KOPT-K1 (cell line): Measurements from ENCODE around the gene IL1R1.
"Not testable (repeated sequence)": the region's sequence is repeated elsewhere in the genome, so short reads cannot be mapped to it uniquely, and the experiment has no call there.

Source experiments
- H3K27ac ChIP-seq: fragments of 200-600 bp; sonication (generic); 2 replicates; pipeline ENCODE4 v1.5.1; 2016; ENCODE audit warnings: antibody characterized with exemption, mild to moderate bottlenecking, low read depth, low read length; ENCODE audit not compliant: poor library complexity, severe bottlenecking
- H3K36me3 ChIP-seq: fragments of 200-600 bp; sonication (generic); 2 replicates; pipeline ENCODE4 v1.5.1; 2017; ENCODE audit warnings: antibody characterized with exemption, mild to moderate bottlenecking, low read length, moderate library complexity; ENCODE audit not compliant: insufficient read depth
- H3K9me3 ChIP-seq: fragments of 200-600 bp; sonication (generic); 2 replicates; pipeline ENCODE4 v1.5.1; 2017; ENCODE audit warnings: antibody characterized with exemption, low read length, mild to moderate bottlenecking; ENCODE audit not compliant: insufficient read depth, poor library complexity, severe bottlenecking

Gene IL1R1

GRCh38 chr2:102120261-102120660 lies 22.3 kb upstream of the IL1R1 start:
- Histone ChIP-seq H3K27ac (no peak overlapping the region), H3K36me3 (no peaks in the 10 kb centered on the region), H3K9me3 (no peaks in the 10 kb centered on the region)

- Histone ChIP-seq H3K36me3 (no peaks in the 10 kb centered on the region), H3K9me3 (no peaks in the 10 kb centered on the region), H3K27ac (no peak overlapping the region)
Measured at GRCh38 chr2:102120701-102121159, 21.8 kb upstream of the IL1R1 start.

GRCh38 chr2:102122115-102122514 lies 20.4 kb upstream of the IL1R1 start:
- no peaks in the 10 kb centered on the region for H3K36me3 ChIP-seq
- no peaks in the 10 kb centered on the region for H3K9me3 ChIP-seq
- H3K27ac ChIP-seq, result no peak overlapping the region

GRCh38 chr2:102122909-102123308 lies 19.6 kb upstream of the IL1R1 start:
- no peaks in the 10 kb centered on the region for H3K36me3 ChIP-seq
- H3K27ac ChIP-seq, result no peak overlapping the region
- H3K9me3 ChIP-seq, result no peaks in the 10 kb centered on the region

- H3K9me3 ChIP-seq, H3K27ac ChIP-seq, H3K36me3 ChIP-seq: not testable (repeated sequence)
Measured at GRCh38 chr2:102124421-102124820, 18.1 kb upstream of the IL1R1 start.

- H3K27ac ChIP-seq, result no peak overlapping the region
- no peaks in the 10 kb centered on the region for H3K36me3 ChIP-seq
- no peaks in the 10 kb centered on the region for H3K9me3 ChIP-seq
Measured at GRCh38 chr2:102126169-102126568, 16.4 kb upstream of the IL1R1 start.

GRCh38 chr2:102126660-102127059 lies 15.9 kb upstream of the IL1R1 start:
- Histone ChIP-seq H3K36me3 (no peaks in the 10 kb centered on the region), H3K9me3 (no peaks in the 10 kb centered on the region), H3K27ac (no peak overlapping the region)

GRCh38 chr2:102129082-102129481 lies 13.5 kb upstream of the IL1R1 start:
- Histone ChIP-seq H3K27ac (no peak overlapping the region), H3K9me3 (no peaks in the 10 kb centered on the region), H3K36me3 (no peaks in the 10 kb centered on the region)

GRCh38 chr2:102129951-102130646 lies 12.4 kb upstream of the IL1R1 start:
- Histone ChIP-seq H3K36me3 (no peaks in the 10 kb centered on the region), H3K9me3 (no peaks in the 10 kb centered on the region), H3K27ac (no peak overlapping the region)

- Histone ChIP-seq H3K27ac (no peak overlapping the region), H3K9me3 (no peaks in the 10 kb centered on the region), H3K36me3 (no peaks in the 10 kb centered on the region)
Measured at GRCh38 chr2:102130647-102130991, 11.9 kb upstream of the IL1R1 start.

GRCh38 chr2:102131564-102131963 lies 11.0 kb upstream of the IL1R1 start:
- Histone ChIP-seq H3K9me3 (no peaks in the 10 kb centered on the region), H3K36me3 (no peaks in the 10 kb centered on the region), H3K27ac (no peak overlapping the region)

- Histone ChIP-seq H3K9me3 (no peaks in the 10 kb centered on the region), H3K27ac (no peak overlapping the region), H3K36me3 (no peaks in the 10 kb centered on the region)
Measured at GRCh38 chr2:102137138-102137537, 5.4 kb upstream of the IL1R1 start.

- Histone ChIP-seq H3K9me3 (peaks cover 5% of the 10 kb centered on the region), H3K36me3 (no peaks in the 10 kb centered on the region), H3K27ac (no peak overlapping the region)
Measured at GRCh38 chr2:102138331-102138730, 4.2 kb upstream of the IL1R1 start.

- Histone ChIP-seq H3K27ac (no peak overlapping the region), H3K36me3 (no peaks in the 10 kb centered on the region), H3K9me3 (peaks cover 15% of the 10 kb centered on the region)
Measured at GRCh38 chr2:102139851-102140250, 2.7 kb upstream of the IL1R1 start.

- peaks cover 19% of the 10 kb centered on the region for H3K9me3 ChIP-seq
- no peak overlapping the region for H3K27ac ChIP-seq
- no peaks in the 10 kb centered on the region for H3K36me3 ChIP-seq
Measured at GRCh38 chr2:102140377-102140776, 2.2 kb upstream of the IL1R1 start.
